Keratinocyte (primary cell): Measurements from ENCODE around the gene C4orf50. TPM values are rescaled to one million over a fixed set of nuclear protein-coding genes. Genes with fewer than 3 reads are reported as not detected.

Experiments used
- DNase-seq: peaks from one replicate; pipeline ENCODE4 v3.0.0-alpha.2; 2011; ENCODE audit warnings: low read depth, missing footprints, low spot score
- FAIRE-seq: peaks from 2 replicates; lab custom pipeline; 2011; peaks lifted over from hg19 to GRCh38; lab: Jason Lieb, UNC
- H2AFZ ChIP-seq: 2 replicates; pipeline ENCODE4 v1.6.0; 2012; ENCODE audit warnings: low read length, control low read depth, inconsistent platforms; ENCODE audit not compliant: control insufficient read depth
- H3K27ac ChIP-seq: 2 replicates; pipeline ENCODE4 v1.5.1; 2011; ENCODE audit warnings: low read length; ENCODE audit not compliant: control insufficient read depth, insufficient read depth
- H3K27me3 ChIP-seq: 3 replicates; pipeline ENCODE4 v1.6.0; 2011; ENCODE audit warnings: low read length; ENCODE audit not compliant: control insufficient read depth, insufficient read depth; ENCODE audit errors: extremely low read depth
- H3K36me3 ChIP-seq, 2 experiments: 2 replicates in 1 of 2; 3 replicates in 1 of 2; pipeline ENCODE4 v1.5.1; 2011; ENCODE audit warnings: low read length in 2 of 2, mild to moderate bottlenecking in 1 of 2; ENCODE audit not compliant: control insufficient read depth in 2 of 2, insufficient read depth in 2 of 2; ENCODE audit errors: extremely low read depth in 1 of 2
- H3K4me1 ChIP-seq: 3 replicates; pipeline ENCODE4 v1.5.1; 2011; ENCODE audit warnings: low read length; ENCODE audit not compliant: control insufficient read depth, insufficient read depth; ENCODE audit errors: extremely low read depth
- H3K4me2 ChIP-seq: 3 replicates; pipeline ENCODE4 v1.6.0; 2011; ENCODE audit warnings: low read depth, low read length; ENCODE audit not compliant: control insufficient read depth, insufficient read depth; ENCODE audit errors: extremely low read depth
- H3K4me3 ChIP-seq, 3 experiments: fragments of 200-600 bp in 1 of 3; sonication (generic) in 1 of 3; 2 replicates in 2 of 3; 3 replicates in 1 of 3; pipeline ENCODE4 v1.5.1; 2011 to 2016; ENCODE audit warnings: low read length in 3 of 3, mild to moderate bottlenecking in 3 of 3, control low read depth in 2 of 3, inconsistent platforms in 1 of 3, low read depth in 1 of 3, mixed read lengths in 1 of 3, mixed run types in 1 of 3, moderate library complexity in 1 of 3; ENCODE audit not compliant: control insufficient read depth in 2 of 3, insufficient read depth in 2 of 3; ENCODE audit errors: extremely low read depth in 1 of 3
- H3K79me2 ChIP-seq: 2 replicates; pipeline ENCODE4 v1.6.0; 2012; ENCODE audit warnings: low read length; ENCODE audit not compliant: control insufficient read depth, insufficient read depth
- H3K9ac ChIP-seq: 3 replicates; pipeline ENCODE4 v1.6.0; 2011; ENCODE audit warnings: low read length; ENCODE audit not compliant: control insufficient read depth, insufficient read depth; ENCODE audit errors: extremely low read depth
- H3K9me1 ChIP-seq: 3 replicates; pipeline ENCODE4 v1.6.0; 2011; ENCODE audit warnings: low read length; ENCODE audit not compliant: control insufficient read depth, insufficient read depth; ENCODE audit errors: extremely low read depth
- H3K9me3 ChIP-seq: 2 replicates; pipeline ENCODE4 v1.5.1; 2012; ENCODE audit warnings: low read depth, low read length; ENCODE audit not compliant: control insufficient read depth
- H4K20me1 ChIP-seq: 3 replicates; pipeline ENCODE4 v1.6.0; 2011; ENCODE audit warnings: low read length; ENCODE audit not compliant: control insufficient read depth, insufficient read depth; ENCODE audit errors: extremely low read depth
- CTCF ChIP-seq, 3 experiments: IDR thresholded peaks in 1 of 3; conservative IDR thresholded peaks in 1 of 3; optimal IDR thresholded peaks in 1 of 3; 2 replicates in 2 of 3; 3 replicates in 1 of 3; pipeline versions ENCODE3 to v1.5.1; 2011; ENCODE audit warnings: low read length in 3 of 3, mild to moderate bottlenecking in 3 of 3, moderate library complexity in 2 of 3, control low read depth in 1 of 3, inconsistent platforms in 1 of 3; ENCODE audit not compliant: insufficient read depth in 2 of 3; ENCODE audit errors: extremely low read depth in 1 of 3
- EZH2 ChIP-seq: IDR thresholded peaks from one replicate; pipeline ENCODE4 v1.6.1; 2012; ENCODE audit warnings: inconsistent platforms, mild to moderate bottlenecking, low read length, moderate library complexity
- dilution Hi-C: fragments of 300-500 bp; cut with MboI; formaldehyde crosslinking; loops from one replicate; pipeline ENCODE4 v1.7.0; 2020; ENCODE audit warnings: low sequenced_read_pairs; ENCODE audit not compliant: extremely low pct_ligation_motif_present
- polyA plus RNA-seq, 5 experiments: library from polyadenylated mRNA; depleted of rRNA in 3 of 5; stranded (reverse) in 3 of 5; stranded (forward) in 1 of 5; unstranded in 1 of 5; fragments of >200 nt; gene quantifications; 1 replicate in 1 of 5; 2 replicates in 3 of 5; 3 replicates in 1 of 5; pipeline versions ENCODE4 v1.2.1 to v1.2.3, GENCODE V29; 2011 to 2012; ENCODE audit warnings: missing spikeins in 2 of 5, low read depth in 1 of 5, low replicate concordance in 1 of 5

C4orf50 gene
- polyA plus RNA-seq, 1 donor (not counting 4 experiments of a cell fraction or from before 2014, with no cell fraction given): not detected

- Histone ChIP-seq H3K4me1 (no peaks in the 10 kb centered on the region), H2AFZ (no peak overlapping the region), H3K27ac (no peak overlapping the region), H3K79me2 (no peaks in the 10 kb centered on the region), H3K9ac (no peak overlapping the region), H3K4me3 (no peak overlapping the region), H3K9me3 (peaks cover 8% of the 10 kb centered on the region), H3K9me1 (no peaks in the 10 kb centered on the region), H3K4me2 (no peak overlapping the region), H4K20me1 (no peaks in the 10 kb centered on the region), H3K27me3 (no peaks in the 10 kb centered on the region), H3K36me3 (no peaks in the 10 kb centered on the region)
- TF ChIP-seq CTCF (optimal IDR thresholded peaks at IDR 0.05 in 1 of 3, IDR thresholded peaks at IDR 0.05 in 1 of 3, conservative IDR thresholded peaks at IDR 0.05 in 1 of 3; ENCODE audit: extremely low read depth in 1 of 3, insufficient read depth in 2 of 3, low read length in 3 of 3) (no peak), EZH2 (no peak)
- dilution Hi-C loops: no loop called here
- FAIRE-seq: no peak
- DNase-seq: no peak
Measured at GRCh38 chr4:5999830-6000365, 18.3 kb downstream of the C4orf50 start.

DNA sequence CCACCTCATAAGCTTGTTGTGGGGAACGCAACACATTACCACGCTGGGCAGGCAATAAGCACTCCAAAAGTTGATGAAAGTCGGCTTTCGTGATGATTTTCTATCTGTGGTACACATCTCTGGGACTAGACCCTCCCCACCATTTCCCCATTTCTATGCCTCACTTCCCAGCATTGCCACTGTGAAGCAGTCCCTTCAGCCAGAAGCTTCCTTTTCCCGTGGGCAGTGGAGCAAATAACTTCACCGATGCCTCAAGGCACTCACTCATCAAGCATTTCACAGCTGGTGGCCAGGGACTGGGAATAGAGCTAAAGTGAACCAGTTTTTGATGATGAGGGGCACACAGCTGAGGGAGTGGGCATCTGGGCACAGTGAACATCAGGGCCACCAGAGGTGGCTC, 18.9 kb downstream of the C4orf50 start:
- no peaks in the 10 kb centered on the region for H4K20me1 ChIP-seq

More for the DNA sequence above, 18.9 kb downstream of the C4orf50 start:
- no peaks in the 10 kb centered on the region for H3K27me3 ChIP-seq
- no peaks in the 10 kb centered on the region for H3K9me1 ChIP-seq
- dilution Hi-C loops: no loop called here
- H2AFZ ChIP-seq: no peak overlapping the region
- no peak for TF ChIP-seq CTCF (optimal IDR thresholded peaks at IDR 0.05 in 1 of 3, IDR thresholded peaks at IDR 0.05 in 1 of 3, conservative IDR thresholded peaks at IDR 0.05 in 1 of 3; ENCODE audit: extremely low read depth in 1 of 3, insufficient read depth in 2 of 3, low read length in 3 of 3)
- TF ChIP-seq EZH2: no peak
- no peaks in the 10 kb centered on the region for H3K79me2 ChIP-seq
- no peak overlapping the region for H3K4me3 ChIP-seq
- no peak for DNase-seq
- H3K36me3 ChIP-seq: no peaks in the 10 kb centered on the region
- no peaks in the 10 kb centered on the region for H3K4me1 ChIP-seq
- H3K9ac ChIP-seq: no peak overlapping the region
- no peak overlapping the region for H3K27ac ChIP-seq
- H3K9me3 ChIP-seq: peaks cover 6% of the 10 kb centered on the region
- H3K4me2 ChIP-seq: no peak overlapping the region
- no peak for FAIRE-seq
